Uterus (tissue), 4 donors: ENCODE results near the gene CPT1A. TPM values are rescaled to one million over a fixed set of nuclear protein-coding genes. Genes with fewer than 3 reads are reported as not detected.
A peak's percentile ranks its signal among the peaks of the same experiment; 100 is the strongest.

Experiments
- DNase-seq, 2 donors: peaks; one replicate each; pipeline ENCODE4 v3.0.0-alpha.2; 2019 to 2020
- H3K27ac ChIP-seq, 2 donors: fragments of 200-600 bp; sonication (generic); 1 replicate in 1 of 2; 2 replicates in 1 of 2; pipeline ENCODE4 v1.5.1; 2016 to 2018
- H3K27me3 ChIP-seq, 2 donors: fragments of 200-600 bp; sonication (generic); one replicate each; pipeline ENCODE4 v1.5.1; 2018 to 2019; ENCODE audit warnings: control low read depth in 1 of 2
- H3K36me3 ChIP-seq, 2 donors: fragments of 200-600 bp; sonication (generic); one replicate each; pipeline ENCODE4 v1.5.1; 2019; ENCODE audit warnings: control low read depth in 1 of 2
- H3K4me1 ChIP-seq, 2 donors: fragments of 200-600 bp; sonication (generic); one replicate each; pipeline ENCODE4 v1.5.1; 2018 to 2019; ENCODE audit warnings: control low read depth in 1 of 2
- H3K4me3 ChIP-seq, 2 donors: fragments of 200-600 bp; sonication (generic); 1 replicate in 1 of 2; 2 replicates in 1 of 2; pipeline ENCODE4 v1.5.1; 2018 to 2019; ENCODE audit warnings: mild to moderate bottlenecking in 1 of 2
- H3K9me3 ChIP-seq, 2 donors: fragments of 200-600 bp; sonication (generic); one replicate each; pipeline ENCODE4 v1.5.1; 2019; ENCODE audit warnings: control low read depth in 1 of 2
- POLR2A ChIP-seq, 2 donors: fragments of 450-650 bp; IDR thresholded peaks; one replicate each; pipeline ENCODE4 v1.6.1; 2016; ENCODE audit warnings: antibody characterized with exemption in 2 of 2, mild to moderate bottlenecking in 1 of 2, moderate library complexity in 1 of 2
- intact Hi-C: fragments of 100-400 bp; cut with DNase I; formaldehyde crosslinking; loops from one replicate; pipeline ENCODE4 v1.15.1; 2023; ENCODE audit warnings: low total_unique reads
- total RNA-seq, 4 donors: library from RNA; depleted of rRNA in 3 of 4; stranded (reverse); fragments of >200 nt in 3 of 4; gene quantifications; one replicate each; pipeline versions ENCODE4 v1.1.0 to v1.2.4, GENCODE V29; 2014 to 2023
- TF ChIP-seq, protein P1 (sequence below), 4 experiments: fragments of 200-600 bp in 2 of 4; fragments of 450-650 bp in 2 of 4; sonication (generic) in 2 of 4; IDR thresholded peaks; one replicate each; pipeline ENCODE4 v1.5.1; 2016 to 2019; ENCODE audit warnings: antibody characterized with exemption in 4 of 4, mild to moderate bottlenecking in 2 of 4, moderate library complexity in 1 of 4
- donor health status: DM: yes; HTN: yes; CAD: no.

The CPT1A gene
- total RNA-seq, 4 donors from 2014 or later: 27.2 to 125 (median 67.9) TPM

DNA sequence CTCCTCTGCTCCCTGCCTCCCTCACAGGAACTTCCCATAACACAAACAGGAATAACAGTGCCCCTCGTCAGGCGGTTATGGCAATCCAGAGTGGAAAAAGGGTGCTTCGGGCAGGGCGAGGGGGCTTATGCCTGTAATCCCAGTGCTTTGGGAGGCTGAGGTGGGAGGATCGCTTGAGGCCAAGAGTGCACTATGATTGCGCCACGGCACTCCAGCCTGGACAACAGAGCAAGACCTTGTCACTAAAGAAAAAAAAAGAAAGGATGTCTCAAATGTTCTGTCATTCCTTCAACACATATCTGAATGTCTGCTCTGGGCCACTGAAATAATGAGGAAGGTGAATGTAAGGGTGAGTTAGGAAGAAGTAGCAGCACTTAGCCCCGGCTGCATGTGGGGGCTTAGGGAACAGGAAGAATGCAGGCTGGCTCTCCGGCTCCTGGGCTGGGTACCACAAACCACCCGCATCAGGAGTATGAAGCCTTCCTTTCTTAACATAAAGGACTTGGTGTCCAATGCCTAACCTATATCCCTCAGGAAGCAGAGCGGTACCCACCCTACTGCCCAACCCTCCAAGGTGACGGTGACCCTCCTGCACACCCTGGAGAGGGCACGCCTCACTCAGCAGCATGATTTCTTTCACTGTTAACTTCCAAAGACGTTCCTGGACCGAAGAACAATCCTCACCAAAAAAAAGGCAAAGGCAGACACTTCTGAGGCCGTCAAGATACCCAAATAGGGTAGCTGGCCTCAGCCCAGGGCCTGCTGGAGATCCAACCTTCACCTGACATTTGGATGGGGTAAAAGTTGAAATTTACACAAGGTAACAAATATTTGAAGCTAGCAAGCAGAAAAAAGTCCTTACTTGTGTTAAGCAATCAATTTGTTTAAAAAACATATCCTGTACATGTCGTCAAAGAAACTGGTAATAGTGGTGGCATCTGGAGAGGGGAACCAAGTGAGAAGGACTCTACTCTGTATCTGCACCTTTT lies 3.8 kb downstream of the CPT1A start:
- Histone ChIP-seq H3K4me1 (peaks cover 20 to 28% of the 10 kb centered on the region in 2 donors), H3K4me3 (no peak overlapping the region)
- intact Hi-C loops: no loop called here

DNA sequence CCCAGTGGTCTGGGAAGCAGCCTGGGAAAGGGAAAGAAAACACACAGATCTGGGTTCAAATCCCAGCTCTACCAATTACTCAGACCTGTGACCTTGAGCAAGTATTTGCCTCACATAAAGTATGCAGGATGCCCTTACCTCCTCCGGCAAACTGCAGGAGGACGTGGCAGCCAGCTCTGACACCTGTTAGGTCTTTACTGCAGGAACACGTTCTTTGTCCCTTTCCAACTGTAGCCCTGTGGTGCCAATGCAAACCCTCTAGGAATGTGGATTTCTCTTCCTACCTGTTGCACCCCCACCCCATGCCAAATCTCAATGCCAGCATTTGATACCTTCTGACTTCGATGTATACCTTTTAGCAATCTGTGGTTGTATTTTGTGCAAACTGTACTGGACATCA lies 6.0 kb downstream of the CPT1A start:
- no peak overlapping the region for H3K4me3 ChIP-seq
- intact Hi-C loops: no loop called here
- H3K27me3 ChIP-seq: no peaks in the 10 kb centered on the region
- TF ChIP-seq, protein P1, sequence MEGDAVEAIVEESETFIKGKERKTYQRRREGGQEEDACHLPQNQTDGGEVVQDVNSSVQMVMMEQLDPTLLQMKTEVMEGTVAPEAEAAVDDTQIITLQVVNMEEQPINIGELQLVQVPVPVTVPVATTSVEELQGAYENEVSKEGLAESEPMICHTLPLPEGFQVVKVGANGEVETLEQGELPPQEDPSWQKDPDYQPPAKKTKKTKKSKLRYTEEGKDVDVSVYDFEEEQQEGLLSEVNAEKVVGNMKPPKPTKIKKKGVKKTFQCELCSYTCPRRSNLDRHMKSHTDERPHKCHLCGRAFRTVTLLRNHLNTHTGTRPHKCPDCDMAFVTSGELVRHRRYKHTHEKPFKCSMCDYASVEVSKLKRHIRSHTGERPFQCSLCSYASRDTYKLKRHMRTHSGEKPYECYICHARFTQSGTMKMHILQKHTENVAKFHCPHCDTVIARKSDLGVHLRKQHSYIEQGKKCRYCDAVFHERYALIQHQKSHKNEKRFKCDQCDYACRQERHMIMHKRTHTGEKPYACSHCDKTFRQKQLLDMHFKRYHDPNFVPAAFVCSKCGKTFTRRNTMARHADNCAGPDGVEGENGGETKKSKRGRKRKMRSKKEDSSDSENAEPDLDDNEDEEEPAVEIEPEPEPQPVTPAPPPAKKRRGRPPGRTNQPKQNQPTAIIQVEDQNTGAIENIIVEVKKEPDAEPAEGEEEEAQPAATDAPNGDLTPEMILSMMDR (IDR thresholded peaks at IDR 0.05): no peak
- TF ChIP-seq POLR2A (IDR thresholded peaks at IDR 0.05): no peak
- no peaks in the 10 kb centered on the region for H3K9me3 ChIP-seq
- no peak for DNase-seq
- peak overlapping the region in 1 of 2 donors; percentile 86 for H3K27ac ChIP-seq
- peaks cover 22 to 25% of the 10 kb centered on the region in 2 donors for H3K4me1 ChIP-seq
- no peaks in the 10 kb centered on the region for H3K36me3 ChIP-seq

More for the DNA sequence above, 3.8 kb downstream of the CPT1A start:
- TF ChIP-seq, protein P1 (IDR thresholded peaks at IDR 0.05): no peak
- no peak for TF ChIP-seq POLR2A (IDR thresholded peaks at IDR 0.05)
- peak overlapping the region; percentile 86 to 96 for H3K27ac ChIP-seq
- H3K36me3 ChIP-seq: no peaks in the 10 kb centered on the region
- H3K9me3 ChIP-seq: no peaks in the 10 kb centered on the region
- H3K27me3 ChIP-seq: no peaks in the 10 kb centered on the region
- DNase-seq: no peak

DNA sequence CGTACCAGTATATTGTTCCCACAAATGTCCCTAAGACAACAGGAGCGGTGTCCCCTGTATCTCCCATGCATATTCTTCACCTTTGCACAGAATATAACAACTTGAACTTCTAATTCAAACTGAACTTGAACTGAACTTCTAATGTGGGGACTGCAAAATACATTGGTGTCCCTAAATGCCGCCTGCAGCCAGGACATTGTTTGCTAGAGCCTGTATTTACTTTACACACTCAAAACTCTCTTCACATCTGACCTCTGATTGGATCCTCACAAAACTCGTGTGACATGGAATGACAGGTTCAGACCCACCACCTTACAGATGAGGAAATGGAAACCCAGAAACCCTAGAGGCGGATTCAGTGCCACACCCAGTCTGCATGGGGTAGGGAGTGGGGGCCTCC lies 6.4 kb downstream of the CPT1A start:
- Histone ChIP-seq H3K4me1 (peaks cover 22 to 25% of the 10 kb centered on the region in 2 donors), H3K36me3 (no peaks in the 10 kb centered on the region), H3K27me3 (no peaks in the 10 kb centered on the region), H3K27ac (no peak overlapping the region), H3K4me3 (no peak overlapping the region), H3K9me3 (no peaks in the 10 kb centered on the region)
- TF ChIP-seq, protein P1 (IDR thresholded peaks at IDR 0.05): no peak
- no peak for TF ChIP-seq POLR2A (IDR thresholded peaks at IDR 0.05)
- no peak for DNase-seq
- intact Hi-C loops: no loop called here

DNA sequence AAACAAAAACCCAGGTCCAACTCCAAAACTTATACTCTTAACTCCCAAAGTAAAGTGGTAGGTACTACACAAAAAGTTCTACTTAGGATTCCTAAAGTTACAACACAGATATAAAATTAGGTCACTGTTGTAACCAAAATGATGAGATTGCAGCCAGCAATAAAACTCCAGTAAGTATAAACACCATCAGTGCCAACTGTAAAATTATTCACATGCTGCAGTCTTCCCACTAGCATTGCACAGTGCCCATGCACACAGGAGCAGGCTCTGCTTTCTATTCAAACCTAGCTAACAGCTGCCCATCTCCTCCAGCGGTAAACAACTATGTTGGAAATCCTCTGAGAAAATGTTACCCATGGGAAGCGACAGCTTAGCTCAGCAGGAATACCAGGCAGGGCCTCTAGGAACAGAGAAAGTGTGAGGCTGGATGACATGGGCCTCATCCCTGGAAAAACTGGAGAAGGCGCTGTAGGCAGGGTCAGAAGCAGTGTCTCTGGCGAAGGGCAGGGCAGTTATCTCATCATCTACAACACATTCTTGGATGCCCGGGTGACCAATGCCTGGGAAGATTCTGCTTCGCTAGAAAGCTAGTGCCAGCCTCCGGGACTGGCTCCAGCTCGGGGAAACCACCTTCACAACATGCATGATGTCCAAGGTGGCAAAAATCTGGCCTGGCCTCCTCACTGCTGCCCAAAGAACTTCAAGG lies 9.1 kb downstream of the CPT1A start:
- intact Hi-C loops: no loop called here
- no peaks in the 10 kb centered on the region for H3K27me3 ChIP-seq
- TF ChIP-seq, protein P1 (IDR thresholded peaks at IDR 0.05): no peak
- no peak for TF ChIP-seq POLR2A (IDR thresholded peaks at IDR 0.05)
- no peaks in the 10 kb centered on the region for H3K36me3 ChIP-seq
- H3K4me1 ChIP-seq: peaks cover 18 to 22% of the 10 kb centered on the region in 2 donors
- DNase-seq: no peak
- no peaks in the 10 kb centered on the region for H3K9me3 ChIP-seq
- no peak overlapping the region for H3K27ac ChIP-seq
- H3K4me3 ChIP-seq: no peak overlapping the region

DNA sequence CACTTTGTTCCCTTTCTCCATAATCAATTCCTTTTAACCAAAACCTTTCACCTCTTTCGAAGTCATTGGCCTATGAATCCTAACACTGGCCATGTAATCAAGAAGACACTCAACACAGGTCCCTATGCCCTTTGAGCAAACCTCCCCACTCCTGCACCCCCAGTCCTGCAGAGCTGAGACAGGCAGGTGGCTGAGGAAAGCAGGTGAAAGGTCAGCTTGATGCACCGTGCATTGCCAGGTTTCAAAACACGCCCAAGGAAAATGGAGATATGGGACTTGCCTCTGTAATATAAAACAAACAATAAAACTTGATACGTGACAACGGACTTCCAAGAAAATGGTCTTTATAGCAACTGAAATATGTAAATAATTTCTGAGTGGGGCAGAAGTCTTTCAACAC lies 10.6 kb downstream of the CPT1A start:
- TF ChIP-seq, protein P1 (IDR thresholded peaks at IDR 0.05): no peak
- TF ChIP-seq POLR2A (IDR thresholded peaks at IDR 0.05): no peak
- peaks cover 10 to 12% of the 10 kb centered on the region in 2 donors for H3K4me1 ChIP-seq
- H3K27ac ChIP-seq: no peak overlapping the region
- no peak for DNase-seq
- no peaks in the 10 kb centered on the region for H3K36me3 ChIP-seq
- no peaks in the 10 kb centered on the region for H3K27me3 ChIP-seq
- H3K4me3 ChIP-seq: no peak overlapping the region
- H3K9me3 ChIP-seq: no peaks in the 10 kb centered on the region
- intact Hi-C loops: no loop called here
